OCI-LY1 (cell line): ENCODE data around the gene EMID1.
A peak's percentile ranks its signal among the peaks of the same experiment; 100 is the strongest.

Experiments used
- H2AFZ ChIP-seq: fragments of 200-600 bp; sonication (generic), shearing (Covaris generic); 2 replicates; pipeline ENCODE4 v1.6.0; 2014; ENCODE audit warnings: antibody characterized with exemption, mild to moderate bottlenecking, low read length
- H3F3A ChIP-seq: fragments of 200-600 bp; sonication (generic), shearing (Covaris generic); 2 replicates; pipeline ENCODE4 v1.6.0; 2014; ENCODE audit warnings: mild to moderate bottlenecking, antibody characterized with exemption, low read length, moderate library complexity; ENCODE audit not compliant: insufficient read depth
- H3K27ac ChIP-seq: fragments of 200-600 bp; sonication (generic); 2 replicates; pipeline ENCODE4 v1.5.1; 2014; ENCODE audit warnings: low read length, mixed run types, mild to moderate bottlenecking, low read depth; ENCODE audit not compliant: poor library complexity, severe bottlenecking
- H3K27me3 ChIP-seq: fragments of 200-600 bp; sonication (generic); 2 replicates; pipeline ENCODE4 v1.6.0; 2014; ENCODE audit warnings: antibody characterized with exemption, mild to moderate bottlenecking, low read length, moderate library complexity; ENCODE audit not compliant: insufficient read depth
- H3K36me3 ChIP-seq: fragments of 200-600 bp; sonication (generic); 2 replicates; pipeline ENCODE4 v1.6.1; 2014; ENCODE audit warnings: mild to moderate bottlenecking, antibody characterized with exemption, low read length, moderate library complexity, mixed read lengths; ENCODE audit not compliant: insufficient read depth
- H3K4me1 ChIP-seq: fragments of 200-600 bp; sonication (generic); 2 replicates; pipeline ENCODE4 v1.5.1; 2014; ENCODE audit warnings: mild to moderate bottlenecking, low read length, moderate library complexity; ENCODE audit not compliant: insufficient read depth, severe bottlenecking
- H3K4me2 ChIP-seq: fragments of 200-600 bp; sonication (generic), shearing (Covaris generic); 2 replicates; pipeline ENCODE4 v1.6.1; 2014; ENCODE audit warnings: low read length
- H3K4me3 ChIP-seq: fragments of 200-600 bp; sonication (generic); 2 replicates; pipeline ENCODE4 v1.5.1; 2014; ENCODE audit warnings: low read length, low read depth, mild to moderate bottlenecking, mixed read lengths; ENCODE audit not compliant: poor library complexity, severe bottlenecking
- H3K79me2 ChIP-seq: fragments of 200-600 bp; shearing (Covaris generic); 2 replicates; pipeline ENCODE4 v1.6.1; 2016; ENCODE audit warnings: mixed run types, low read length, mixed read lengths; ENCODE audit not compliant: insufficient read depth
- H3K9ac ChIP-seq: fragments of 200-600 bp; sonication (generic), shearing (Covaris generic); 2 replicates; pipeline ENCODE4 v1.6.1; 2014; ENCODE audit warnings: mild to moderate bottlenecking, low read length, mixed read lengths
- H3K9me2 ChIP-seq: fragments of 200-600 bp; sonication (generic), shearing (Covaris generic); 2 replicates; pipeline ENCODE4 v1.6.1; 2014; ENCODE audit warnings: low read depth, mild to moderate bottlenecking, low read length, mixed read lengths
- H3K9me3 ChIP-seq: fragments of 200-600 bp; shearing (Covaris generic); 2 replicates; pipeline ENCODE4 v1.6.1; 2014; ENCODE audit warnings: low read length, mixed read lengths
- H4K20me1 ChIP-seq: fragments of 200-600 bp; sonication (generic), shearing (Covaris generic); 2 replicates; pipeline ENCODE4 v1.6.0; 2016; ENCODE audit warnings: mild to moderate bottlenecking, low read length; ENCODE audit not compliant: insufficient read depth
- CTCF ChIP-seq: fragments of 200-600 bp; sonication (generic), shearing (Covaris generic); IDR thresholded peaks from 2 replicates; pipeline ENCODE4 v1.5.1; 2017; ENCODE audit warnings: mild to moderate bottlenecking, antibody characterized with exemption, low read length, moderate library complexity, mixed read lengths
- EZH2 ChIP-seq: fragments of 200-600 bp; sonication (generic), shearing (Covaris generic); IDR thresholded peaks from 2 replicates; pipeline ENCODE4 v1.8.0; 2017; ENCODE audit warnings: borderline replicate concordance, mixed run types, mild to moderate bottlenecking, antibody characterized with exemption, low read length, moderate library complexity, mixed read lengths

EMID1 gene

GRCh38 chr22:29269230-29269604, 63.5 kb downstream of the EMID1 start:
- H3K27ac ChIP-seq = peak overlapping the region; percentile 82
- H3K9me2 ChIP-seq = no peaks in the 10 kb centered on the region
- H3K4me3 ChIP-seq = peak overlapping the region; percentile 97
- H3K4me1 ChIP-seq = peaks cover 39% of the 10 kb centered on the region
- no peaks in the 10 kb centered on the region for H3K9me3 ChIP-seq
- H3K79me2 ChIP-seq = peaks cover 68% of the 10 kb centered on the region
- peak overlapping the region; percentile 96 for H3K4me2 ChIP-seq
- H2AFZ ChIP-seq = no peak overlapping the region
- no peaks in the 10 kb centered on the region for H3K27me3 ChIP-seq
- peaks cover 77% of the 10 kb centered on the region for H3K36me3 ChIP-seq
- H3F3A ChIP-seq = no peaks in the 10 kb centered on the region
- TF ChIP-seq EZH2 (no peak), CTCF (no peak)
- peak overlapping the region; percentile 98 for H3K9ac ChIP-seq
- no peaks in the 10 kb centered on the region for H4K20me1 ChIP-seq

GRCh38 chr22:29269731-29270474, 64.2 kb downstream of the EMID1 start:
- Histone ChIP-seq H4K20me1 (no peaks in the 10 kb centered on the region), H3K4me1 (peaks cover 39% of the 10 kb centered on the region), H3K27ac (peak overlapping the region; percentile 82)

GRCh38 chr22:29270475-29271271, 65.0 kb downstream of the EMID1 start:
- Histone ChIP-seq H3K27ac (peak overlapping the region; percentile 82), H3K4me2 (peak overlapping the region; percentile 96), H3K9me3 (no peaks in the 10 kb centered on the region), H3K4me3 (peak overlapping the region; percentile 97), H3K4me1 (peaks cover 39% of the 10 kb centered on the region), H3K9me2 (no peaks in the 10 kb centered on the region), H2AFZ (no peak overlapping the region), H3K36me3 (peaks cover 81% of the 10 kb centered on the region), H3K9ac (peak overlapping the region; percentile 98), H4K20me1 (no peaks in the 10 kb centered on the region), H3F3A (no peaks in the 10 kb centered on the region), H3K27me3 (no peaks in the 10 kb centered on the region), H3K79me2 (peaks cover 83% of the 10 kb centered on the region)
- no peak for TF ChIP-seq CTCF
- TF ChIP-seq EZH2 = no peak

More at GRCh38 chr22:29269731-29270474, 64.2 kb downstream of the EMID1 start:
- H3K9me2 ChIP-seq = no peaks in the 10 kb centered on the region
- H3K27me3 ChIP-seq = no peaks in the 10 kb centered on the region
- H2AFZ ChIP-seq = no peak overlapping the region
- no peaks in the 10 kb centered on the region for H3K9me3 ChIP-seq
- H3K36me3 ChIP-seq = peaks cover 80% of the 10 kb centered on the region
- TF ChIP-seq EZH2 (no peak), CTCF (no peak)
- no peaks in the 10 kb centered on the region for H3F3A ChIP-seq
- peak overlapping the region; percentile 98 for H3K9ac ChIP-seq
- peaks cover 75% of the 10 kb centered on the region for H3K79me2 ChIP-seq
- H3K4me2 ChIP-seq = peak overlapping the region; percentile 96
- peak overlapping the region; percentile 97 for H3K4me3 ChIP-seq
